ENCODE results near the gene RALB.

RALB gene

GRCh38 chr2:120300385-120300784 is 47.7 kb downstream of the RALB start:
- H3K4me1 ChIP-seq (ENCODE audit: control insufficient read depth, insufficient read depth, low read length): no peaks in the 10 kb centered on the region
- CTCF ChIA-PET: interaction anchor here (11.2 kb wide), 1 partner anchor 12 kb away, joined by 74 read pairs; no protein-coding TSS in a partner anchor
- no peak overlapping the region for H3K4me3 ChIP-seq (ENCODE audit: low read depth, low read length)
- no peaks in the 10 kb centered on the region for H3K9me3 ChIP-seq (ENCODE audit: control insufficient read depth, insufficient read depth, low read depth, low read length)
- no peak overlapping the region for H3K27ac ChIP-seq (ENCODE audit: extremely low read depth, low read depth, low read length)
- POLR2A ChIA-PET: no interaction called here
- no peak for TF ChIP-seq PRDM1 (tag by site-specific recombination; IDR thresholded peaks at IDR 0.05)
- TF ChIP-seq INSM2 (tag by site-specific recombination; IDR thresholded peaks at IDR 0.05): no peak
- TF ChIP-seq ZNF558 (tag by site-specific recombination; IDR thresholded peaks at IDR 0.05): no peak
- no peak for TF ChIP-seq KLF9 (tag by site-specific recombination; IDR thresholded peaks at IDR 0.05; ENCODE audit: low read depth)
- H3K36me3 ChIP-seq (ENCODE audit: control insufficient read depth in 2 of 2, insufficient read depth in 1 of 2, low read length in 2 of 2): no peaks in the 10 kb centered on the region

- no peaks in the 10 kb centered on the region for H3K9me3 ChIP-seq (ENCODE audit: control insufficient read depth, insufficient read depth, low read depth, low read length)
- H3K27ac ChIP-seq (ENCODE audit: extremely low read depth, low read depth, low read length): no peak overlapping the region
- CTCF ChIA-PET: interaction anchor here (0.5 to 11.2 kb wide), 2 partner anchors 11 to 12 kb away, joined by 3 to 74 read pairs; no protein-coding TSS in a partner anchor
- no peak overlapping the region for H3K4me3 ChIP-seq (ENCODE audit: low read depth, low read length)
- TF ChIP-seq KLF10 (tag by site-specific recombination; IDR thresholded peaks at IDR 0.05) (no peak), ZNF658 (tag by site-specific recombination; IDR thresholded peaks at IDR 0.05) (no peak), SP3 (tag by site-specific recombination; IDR thresholded peaks at IDR 0.05) (no peak), ZNF146 (tag by site-specific recombination; IDR thresholded peaks at IDR 0.05) (no peak), ZNF514 (tag by site-specific recombination; IDR thresholded peaks at IDR 0.05) (no peak), RBAK (tag by site-specific recombination; IDR thresholded peaks at IDR 0.05) (no peak), ZXDB (tag by site-specific recombination; IDR thresholded peaks at IDR 0.05) (no peak), KLF17 (tag by site-specific recombination; IDR thresholded peaks at IDR 0.05) (no peak), ZNF18 (tag by site-specific recombination; IDR thresholded peaks at IDR 0.05) (no peak), TRIM28 (IDR thresholded peaks at IDR 0.05; ENCODE audit: borderline replicate concordance, low read length) (no peak), KLF16 (tag by site-specific recombination; IDR thresholded peaks at IDR 0.05) (no peak), ZNF211 (tag by site-specific recombination; IDR thresholded peaks at IDR 0.05; ENCODE audit: low read depth) (no peak), GFI1B (tag by site-specific recombination; IDR thresholded peaks at IDR 0.05) (no peak), GLI2 (tag by site-specific recombination; IDR thresholded peaks at IDR 0.05; ENCODE audit: borderline replicate concordance, low read depth) (no peak), PRDM1 (tag by site-specific recombination; IDR thresholded peaks at IDR 0.05) (no peak), HIC1 (tag by site-specific recombination; IDR thresholded peaks at IDR 0.05) (no peak), ZNF423 (tag by site-specific recombination; IDR thresholded peaks at IDR 0.05) (no peak)
- H3K4me1 ChIP-seq (ENCODE audit: control insufficient read depth, insufficient read depth, low read length): no peaks in the 10 kb centered on the region
- POLR2A ChIA-PET: no interaction called here
- H3K36me3 ChIP-seq (ENCODE audit: control insufficient read depth in 2 of 2, insufficient read depth in 1 of 2, low read length in 2 of 2): no peaks in the 10 kb centered on the region
Observed at GRCh38 chr2:120301284-120301683, 48.6 kb downstream of the RALB start.

Data from HEK293 (cell line).